Activated naive CD4-positive, alpha-beta T cell (primary cell): Measurements from ENCODE around the gene PBRM1.

Experiments used
- DNase-seq, 4 experiments: peaks; one replicate each; lab custom pipeline; 2025; lab: John Stamatoyannopoulos, UW

The PBRM1 gene

DNA sequence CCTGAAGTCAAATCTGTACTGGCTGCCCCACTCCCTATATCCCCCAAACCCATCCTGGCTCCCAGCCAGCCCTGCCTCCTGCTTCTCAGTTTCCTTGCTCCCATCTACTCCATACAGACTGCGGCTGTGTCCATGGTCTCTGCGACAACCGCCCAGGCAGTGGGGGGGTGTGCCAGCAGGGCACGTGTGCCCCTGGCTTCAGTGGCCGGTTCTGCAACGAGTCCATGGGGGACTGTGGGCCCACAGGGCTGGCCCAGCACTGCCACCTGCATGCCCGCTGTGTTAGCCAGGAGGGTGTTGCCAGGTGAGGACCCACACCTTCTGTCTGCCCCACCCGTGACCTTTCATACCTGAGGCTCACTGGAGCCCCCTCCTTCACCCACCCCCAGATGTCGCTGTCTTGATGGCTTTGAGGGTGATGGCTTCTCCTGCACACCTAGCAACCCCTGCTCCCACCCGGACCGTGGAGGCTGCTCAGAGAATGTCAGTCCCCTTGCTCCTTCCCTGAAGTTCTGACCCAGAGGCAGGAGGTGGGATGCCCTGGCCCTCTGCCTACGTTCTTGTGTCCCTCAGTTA, 175.9 kb downstream of the PBRM1 start:
- no peak for DNase-seq

DNA sequence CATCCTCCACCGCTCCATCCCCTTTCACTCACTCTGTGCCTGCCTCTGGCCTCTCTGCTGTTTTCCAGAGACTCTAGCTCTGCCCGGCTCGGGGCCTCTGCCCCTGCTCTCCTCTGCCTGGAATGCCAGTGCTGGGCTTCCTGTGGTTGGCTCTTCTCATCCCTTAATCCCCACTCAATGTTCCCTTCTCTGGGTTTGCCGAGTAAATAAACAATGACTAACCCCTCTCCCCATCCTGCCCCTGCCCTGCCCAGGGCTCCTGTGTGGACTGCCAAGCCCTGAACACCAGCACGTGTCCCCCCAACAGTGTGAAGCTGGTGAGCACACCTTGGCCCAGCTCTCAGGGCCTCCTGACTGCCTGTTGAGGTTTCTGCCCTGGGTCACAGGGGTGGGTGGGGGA, 178.4 kb downstream of the PBRM1 start:
- DNase-seq, result no peak

DNA sequence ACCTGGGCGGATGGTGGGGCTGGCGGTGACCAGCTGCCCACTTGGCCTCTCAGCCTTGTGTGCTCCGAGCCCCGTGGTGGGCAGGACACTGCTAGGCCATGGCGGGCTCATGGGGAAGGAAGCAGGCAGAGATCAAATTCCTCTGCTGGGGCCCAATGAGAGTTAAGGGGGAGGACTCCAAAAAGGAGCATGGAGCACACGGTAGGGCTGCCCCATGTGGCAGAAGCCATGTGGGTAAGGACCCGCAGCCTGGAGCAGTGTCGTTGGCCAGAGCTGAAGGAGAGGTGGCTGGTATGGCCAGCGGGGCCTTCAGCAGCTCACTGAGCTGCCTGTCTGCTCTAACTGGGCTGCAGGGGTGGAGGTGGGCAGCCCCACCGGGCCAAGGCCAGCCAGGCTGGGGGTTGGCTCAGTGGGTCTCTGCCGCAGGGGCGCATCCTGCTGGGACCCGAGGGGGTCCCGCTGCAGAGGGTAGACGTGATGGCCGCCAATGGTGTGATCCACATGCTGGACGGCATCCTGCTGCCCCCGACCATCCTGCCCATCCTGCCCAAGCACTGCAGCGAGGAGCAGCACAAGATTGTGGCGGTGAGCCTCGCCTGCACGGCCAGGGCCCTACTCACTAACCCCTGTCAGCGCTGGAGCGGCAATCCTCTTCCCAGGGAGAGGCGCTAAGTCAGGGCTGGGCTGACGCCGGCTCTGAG, 179.3 kb downstream of the PBRM1 start:
- DNase-seq, result no peak

DNA sequence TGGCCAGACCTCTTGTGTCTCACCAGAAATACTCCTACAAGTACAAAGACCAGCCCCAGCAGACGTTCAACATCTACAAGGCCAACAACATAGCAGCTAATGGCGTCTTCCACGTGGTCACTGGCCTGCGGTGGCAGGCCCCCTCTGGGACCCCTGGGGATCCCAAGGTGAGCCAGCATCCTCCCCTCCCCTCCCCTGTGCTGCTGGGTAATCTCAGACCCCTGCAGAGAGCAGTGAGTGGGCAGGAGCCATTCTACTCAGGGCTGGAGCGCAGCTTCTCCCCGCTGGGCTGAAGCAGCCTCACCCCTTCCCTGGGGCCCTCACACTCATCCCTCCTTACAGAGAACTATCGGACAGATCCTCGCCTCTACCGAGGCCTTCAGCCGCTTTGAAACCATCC, 180.7 kb downstream of the PBRM1 start:
- DNase-seq, result no peak

DNA sequence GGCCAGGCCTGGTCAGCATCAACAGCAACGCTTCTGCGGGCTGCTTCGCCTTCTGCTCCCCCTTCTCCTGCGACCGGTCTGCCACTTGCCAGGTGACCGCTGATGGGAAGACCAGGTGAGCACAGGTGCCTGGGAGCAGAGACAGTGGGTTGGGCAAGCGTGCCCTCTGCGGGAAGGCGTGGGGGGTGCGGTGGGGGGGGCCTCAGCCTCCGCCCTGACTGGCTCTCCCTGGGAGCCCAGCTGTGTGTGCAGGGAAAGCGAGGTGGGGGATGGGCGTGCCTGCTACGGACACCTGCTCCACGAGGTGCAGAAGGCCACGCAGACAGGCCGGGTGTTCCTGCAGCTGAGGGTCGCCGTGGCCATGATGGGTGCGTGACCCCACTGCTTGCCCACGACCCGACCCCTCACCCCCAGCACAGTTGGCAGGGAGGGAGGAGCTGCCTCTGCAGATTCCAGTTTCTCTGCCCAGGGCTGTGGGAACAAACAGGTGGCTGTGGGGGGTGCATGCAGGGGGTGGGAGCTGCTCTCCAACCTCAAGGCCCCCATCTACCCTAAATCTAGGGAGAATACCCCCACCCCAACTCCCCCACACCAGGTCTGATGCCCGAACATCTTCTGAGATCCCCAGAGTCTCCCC, 181.8 kb downstream of the PBRM1 start:
- no peak for DNase-seq

DNA sequence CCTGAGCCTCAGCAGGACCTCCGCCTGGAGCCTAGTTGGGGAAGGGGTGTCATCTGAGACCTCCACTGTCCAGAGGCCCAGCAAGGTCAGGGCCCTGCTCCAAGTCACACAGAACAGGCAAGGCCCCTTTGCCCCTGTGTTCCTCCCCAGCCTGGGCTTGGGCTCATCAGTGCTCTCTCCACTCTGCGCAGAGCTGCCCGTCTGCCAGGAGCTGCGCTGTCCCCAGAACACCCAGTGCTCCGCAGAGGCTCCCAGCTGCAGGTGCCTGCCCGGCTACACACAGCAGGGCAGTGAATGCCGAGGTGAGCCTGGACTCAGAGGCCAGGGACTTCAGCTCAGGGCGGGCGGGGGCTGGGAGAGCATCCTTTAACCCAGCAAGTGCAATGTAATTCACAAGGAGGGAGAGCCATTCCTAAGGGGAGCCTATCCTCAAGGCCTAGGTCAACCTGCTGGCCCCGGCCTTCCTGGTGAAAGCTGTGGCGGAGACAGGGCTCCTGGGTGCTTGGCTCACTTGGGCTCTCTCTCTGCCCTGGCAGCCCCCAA, 182.8 kb downstream of the PBRM1 start:
- no peak for DNase-seq

DNA sequence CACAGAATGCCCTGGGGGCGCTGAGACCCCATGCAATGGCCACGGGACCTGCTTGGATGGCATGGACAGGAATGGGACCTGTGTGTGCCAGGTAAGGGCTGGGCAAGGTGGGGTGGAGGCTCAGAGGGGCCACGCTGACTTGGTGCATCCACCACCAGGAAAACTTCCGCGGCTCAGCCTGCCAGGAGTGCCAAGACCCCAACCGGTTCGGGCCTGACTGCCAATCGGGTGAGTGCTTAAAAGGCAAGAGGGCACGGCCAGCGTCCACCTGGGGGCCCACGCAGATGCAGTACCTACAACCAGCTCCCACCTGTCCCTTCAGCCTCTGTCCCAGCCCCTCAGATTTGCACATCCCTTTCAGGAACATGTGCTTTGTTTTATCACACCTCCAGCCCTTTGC, 183.7 kb downstream of the PBRM1 start:
- DNase-seq, result no peak

DNA sequence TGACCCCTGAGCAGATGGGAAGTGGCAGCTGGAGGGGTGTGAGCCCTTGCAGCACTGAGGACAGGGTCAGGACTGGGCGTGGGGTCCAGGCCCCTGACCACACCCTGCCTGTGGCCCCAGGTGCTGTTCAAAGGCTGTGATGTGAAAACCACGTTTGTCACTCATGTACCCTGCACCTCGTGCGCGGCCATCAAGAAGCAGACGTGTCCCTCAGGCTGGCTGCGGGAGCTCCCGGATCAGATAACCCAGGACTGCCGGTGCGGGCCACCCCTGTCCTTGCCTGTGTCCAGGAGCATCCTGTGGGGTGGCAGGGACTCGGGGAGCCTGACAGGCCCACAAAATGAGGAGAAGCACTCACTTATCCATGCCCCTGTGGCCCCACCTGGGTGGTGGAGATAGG, 184.7 kb downstream of the PBRM1 start:
- DNase-seq, result no peak

DNA sequence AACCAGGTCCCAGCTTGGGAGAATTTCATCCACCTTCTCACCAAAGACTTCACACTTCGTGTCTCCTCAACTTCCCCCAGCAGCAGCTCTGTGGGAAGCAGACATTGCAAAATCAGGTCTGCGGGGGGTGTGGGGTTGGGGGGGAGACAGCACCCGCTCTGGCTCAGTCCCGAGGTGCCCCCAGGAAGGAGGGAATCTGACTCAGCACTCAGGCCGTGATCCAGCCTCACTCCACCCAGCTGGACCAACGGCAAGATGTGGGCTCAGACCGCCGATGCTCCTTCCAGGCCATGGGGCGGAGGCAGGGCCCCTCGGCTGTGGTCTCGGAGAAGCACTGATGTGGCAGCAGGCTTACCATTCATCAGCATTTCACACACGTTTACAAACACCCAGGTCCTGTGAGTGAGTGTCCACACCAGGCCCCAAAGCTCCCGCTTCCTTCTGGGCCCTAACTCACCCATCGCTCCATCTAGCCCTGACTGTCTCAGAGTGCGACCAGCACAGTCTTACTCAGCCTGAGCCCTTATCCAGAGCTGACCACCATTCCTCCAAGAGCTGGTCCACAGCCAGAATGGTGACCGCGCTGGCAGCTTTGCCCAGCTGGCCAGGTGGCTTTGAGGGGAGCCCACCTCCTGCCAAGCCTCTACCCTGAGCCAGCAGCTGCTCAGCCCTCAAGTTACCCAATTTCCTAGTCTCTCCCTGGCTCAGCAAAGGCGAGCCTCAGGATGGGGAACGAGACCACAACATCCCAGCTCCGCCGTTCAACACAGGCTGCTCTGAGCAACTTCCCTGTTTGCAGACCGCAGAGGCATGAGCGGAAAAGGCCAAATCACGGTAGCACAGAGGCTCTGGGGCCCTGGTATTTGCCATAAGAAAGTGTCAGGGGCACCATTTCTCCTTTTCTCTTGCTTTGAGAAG, 187.3 kb downstream of the PBRM1 start:
- no peak for DNase-seq

DNA sequence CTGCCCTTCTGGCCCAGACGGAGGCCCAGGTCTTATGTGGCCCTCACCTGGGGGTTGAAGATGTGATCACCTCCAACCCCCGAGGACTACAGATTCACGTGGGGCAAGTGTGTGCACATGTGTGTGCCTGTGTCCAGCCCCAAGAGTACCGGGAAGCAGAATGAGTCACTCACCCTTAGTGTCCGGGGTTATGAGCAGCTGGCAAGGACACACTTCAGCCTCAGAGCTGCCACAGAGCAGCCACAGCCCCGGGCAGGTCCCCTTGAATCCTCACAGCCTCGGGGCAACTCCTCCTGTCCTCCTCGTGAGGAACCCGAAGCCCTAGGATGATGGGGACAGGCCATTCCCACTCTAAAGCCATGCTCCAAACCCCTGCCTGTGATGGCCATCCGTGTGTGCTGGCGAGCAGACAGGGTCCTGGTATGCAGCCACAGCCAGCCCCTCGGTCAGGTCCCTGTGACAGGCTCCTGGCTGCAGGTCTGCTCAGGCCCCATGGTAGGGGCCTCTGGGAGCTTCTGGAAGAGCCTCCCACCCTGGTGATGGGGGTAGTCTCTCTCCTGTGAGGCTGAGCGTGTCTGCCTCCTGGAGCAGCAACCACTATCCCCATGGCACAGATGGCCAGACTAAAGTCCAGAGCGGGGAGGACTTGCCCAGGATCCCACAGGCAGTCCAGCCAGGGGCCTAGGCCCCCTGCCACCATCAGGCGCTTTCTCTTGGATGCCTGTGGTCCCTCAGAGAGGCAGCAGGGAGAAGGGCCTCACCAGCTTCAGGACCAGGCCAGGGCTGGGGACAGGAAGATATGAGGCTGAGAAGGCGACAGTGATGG, 189.7 kb downstream of the PBRM1 start:
- no peak for DNase-seq
